ENCODE measurements around the gene DNAJB4.
A peak's percentile ranks its signal among the peaks of the same experiment; 100 is the strongest.

The DNAJB4 gene

GRCh38 chr1:77987919-77988318, 16.8 kb upstream of the DNAJB4 start:
- Histone ChIP-seq H3K36me3 (ENCODE audit: low read depth) (peaks cover 15% of the 10 kb centered on the region), H3K27me3 (ENCODE audit: insufficient read depth, poor library complexity, severe bottlenecking) (no peaks in the 10 kb centered on the region), H3K4me3 (ENCODE audit: severe bottlenecking) (no peak overlapping the region), H3K27ac (ENCODE audit: poor library complexity, severe bottlenecking) (no peak overlapping the region), H3K4me1 (ENCODE audit: insufficient read depth, poor library complexity, severe bottlenecking) (peaks cover 5% of the 10 kb centered on the region), H3K9me3 (ENCODE audit: severe bottlenecking) (no peaks in the 10 kb centered on the region)
- DNase-seq (ENCODE audit: low spot score) (no peak), ATAC-seq (ENCODE audit: low read depth) (no peak)
- TF ChIP-seq CTCF (IDR thresholded peaks at IDR 0.05; ENCODE audit: poor library complexity, severe bottlenecking), result no peak

- no peak overlapping the region for H3K27ac ChIP-seq (ENCODE audit: poor library complexity, severe bottlenecking)
- peaks cover 5% of the 10 kb centered on the region for H3K4me1 ChIP-seq (ENCODE audit: insufficient read depth, poor library complexity, severe bottlenecking)
- no peak overlapping the region for H3K4me3 ChIP-seq (ENCODE audit: severe bottlenecking)
- peaks cover 21% of the 10 kb centered on the region for H3K36me3 ChIP-seq (ENCODE audit: low read depth)
- H3K9me3 ChIP-seq (ENCODE audit: severe bottlenecking), result no peaks in the 10 kb centered on the region
- ATAC-seq (ENCODE audit: low read depth) (no peak), DNase-seq (ENCODE audit: low spot score) (no peak)
- H3K27me3 ChIP-seq (ENCODE audit: insufficient read depth, poor library complexity, severe bottlenecking), result no peaks in the 10 kb centered on the region
- no peak for TF ChIP-seq CTCF (IDR thresholded peaks at IDR 0.05; ENCODE audit: poor library complexity, severe bottlenecking)
These were observed 15.0 kb upstream of the DNAJB4 start for GRCh38 chr1:77989744-77990143.

GRCh38 chr1:77990629-77991204, 14.0 kb upstream of the DNAJB4 start:
- H3K27ac ChIP-seq (ENCODE audit: poor library complexity, severe bottlenecking), result no peak overlapping the region
- TF ChIP-seq CTCF (IDR thresholded peaks at IDR 0.05; ENCODE audit: poor library complexity, severe bottlenecking), result no peak
- H3K27me3 ChIP-seq (ENCODE audit: insufficient read depth, poor library complexity, severe bottlenecking), result no peaks in the 10 kb centered on the region
- H3K36me3 ChIP-seq (ENCODE audit: low read depth), result peaks cover 26% of the 10 kb centered on the region
- no peaks in the 10 kb centered on the region for H3K9me3 ChIP-seq (ENCODE audit: severe bottlenecking)
- ATAC-seq (ENCODE audit: low read depth) (no peak), DNase-seq (ENCODE audit: low spot score) (no peak)
- no peak overlapping the region for H3K4me3 ChIP-seq (ENCODE audit: severe bottlenecking)
- peaks cover 5% of the 10 kb centered on the region for H3K4me1 ChIP-seq (ENCODE audit: insufficient read depth, poor library complexity, severe bottlenecking)

- H3K27me3 ChIP-seq (ENCODE audit: insufficient read depth, poor library complexity, severe bottlenecking), result no peaks in the 10 kb centered on the region
- H3K9me3 ChIP-seq (ENCODE audit: severe bottlenecking), result no peaks in the 10 kb centered on the region
- H3K4me1 ChIP-seq (ENCODE audit: insufficient read depth, poor library complexity, severe bottlenecking), result peaks cover 5% of the 10 kb centered on the region
- peaks cover 31% of the 10 kb centered on the region for H3K36me3 ChIP-seq (ENCODE audit: low read depth)
- ATAC-seq (ENCODE audit: low read depth), result peak; percentile 82
- DNase-seq (ENCODE audit: low spot score), result no peak
- no peak overlapping the region for H3K4me3 ChIP-seq (ENCODE audit: severe bottlenecking)
- no peak overlapping the region for H3K27ac ChIP-seq (ENCODE audit: poor library complexity, severe bottlenecking)
- TF ChIP-seq CTCF (IDR thresholded peaks at IDR 0.05; ENCODE audit: poor library complexity, severe bottlenecking), result no peak
These were observed 13.1 kb upstream of the DNAJB4 start for GRCh38 chr1:77991638-77992037.

- Histone ChIP-seq H3K4me3 (ENCODE audit: severe bottlenecking) (no peak overlapping the region), H3K36me3 (ENCODE audit: low read depth) (peaks cover 31% of the 10 kb centered on the region), H3K4me1 (ENCODE audit: insufficient read depth, poor library complexity, severe bottlenecking) (peaks cover 5% of the 10 kb centered on the region), H3K9me3 (ENCODE audit: severe bottlenecking) (no peaks in the 10 kb centered on the region), H3K27ac (ENCODE audit: poor library complexity, severe bottlenecking) (no peak overlapping the region), H3K27me3 (ENCODE audit: insufficient read depth, poor library complexity, severe bottlenecking) (no peaks in the 10 kb centered on the region)
- no peak for ATAC-seq (ENCODE audit: low read depth)
- no peak for DNase-seq (ENCODE audit: low spot score)
- TF ChIP-seq CTCF (IDR thresholded peaks at IDR 0.05; ENCODE audit: poor library complexity, severe bottlenecking), result no peak
These were observed 10.5 kb upstream of the DNAJB4 start for GRCh38 chr1:77994117-77994705.
